ENCODE data around the gene DAGLB. TPM values are rescaled to one million over a fixed set of nuclear protein-coding genes. Genes with fewer than 3 reads are reported as not detected.
A peak's percentile ranks its signal among the peaks of the same experiment; 100 is the strongest.

Gene DAGLB
- total and polyA plus RNA-seq, 2 of the 4 experiments (the other 2 are of a cell fraction), result 23.4 to 33.5 TPM

DNA sequence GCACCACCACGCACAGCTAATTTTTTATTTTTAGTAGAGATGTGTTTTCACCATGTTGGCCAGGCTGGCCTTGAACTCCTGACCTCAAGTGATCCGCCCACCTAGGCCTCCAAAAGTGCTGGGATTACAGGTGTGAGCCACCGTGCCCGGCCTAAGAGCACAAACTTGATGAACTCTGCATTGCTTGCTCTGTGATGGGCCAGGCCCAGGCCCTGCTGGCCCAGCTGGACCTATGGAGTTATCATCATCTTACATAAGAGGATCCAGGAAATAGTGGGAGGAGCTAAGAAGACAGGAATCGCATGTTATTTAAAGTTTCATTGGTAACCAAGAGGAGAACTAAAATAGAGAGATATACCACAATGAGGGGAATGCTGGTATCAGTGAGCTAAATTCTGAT is 86.9 kb downstream of the DAGLB start:
- Histone ChIP-seq H2BK120ac (ENCODE audit: low read depth, low read length) (no peak overlapping the region), H3K4me1 (ENCODE audit: control insufficient read depth, insufficient read depth, low read length) (no peaks in the 10 kb centered on the region), H4K91ac (ENCODE audit: insufficient read depth, low read depth, low read length) (no peak overlapping the region), H3K14ac (replicated peaks; ENCODE audit: low read depth, low read length) (no peak overlapping the region), H3K9me3 (ENCODE audit: control insufficient read depth, insufficient read depth, low read length) (no peaks in the 10 kb centered on the region), H2BK15ac (ENCODE audit: low read depth, low read length) (no peak overlapping the region), H3K9me1 (ENCODE audit: insufficient read depth, low read length) (no peaks in the 10 kb centered on the region), H4K8ac (ENCODE audit: low read depth in 2 of 2, low read length in 2 of 2) (no peak overlapping the region), H2AK5ac (ENCODE audit: low read depth, low read length) (no peak overlapping the region), H3K56ac (ENCODE audit: extremely low read depth, insufficient read depth, low read length) (no peak overlapping the region), H3K36me3 (ENCODE audit: control insufficient read depth, insufficient read depth, low read length) (no peaks in the 10 kb centered on the region), H2AFZ (replicated peaks; ENCODE audit: low read length, poor library complexity) (no peak overlapping the region), H3K27me3 (ENCODE audit: control insufficient read depth, insufficient read depth, low read length) (no peaks in the 10 kb centered on the region), H3K4me2 (ENCODE audit: low read depth, low read length) (no peak overlapping the region), H3K4ac (ENCODE audit: low read depth, low read length) (no peak overlapping the region), H3K79me1 (ENCODE audit: low read depth in 1 of 2, low read length in 2 of 2) (no peaks in the 10 kb centered on the region), H3K23ac (ENCODE audit: low read depth, low read length) (no peak overlapping the region), H3K27ac (ENCODE audit: insufficient read depth, low read length) (no peak overlapping the region), H4K20me1 (ENCODE audit: insufficient read depth, low read length) (no peaks in the 10 kb centered on the region), H2AK9ac (replicated peaks; ENCODE audit: low read depth, low read length, poor library complexity) (no peak overlapping the region), H3K4me3 (ENCODE audit: insufficient read depth, low read depth, low read length) (no peak overlapping the region), H2BK20ac (ENCODE audit: low read depth, low read length) (no peak overlapping the region), H4K5ac (ENCODE audit: low read depth, low read length) (no peak overlapping the region), H2BK5ac (ENCODE audit: low read depth, low read length, poor library complexity, severe bottlenecking) (no peak overlapping the region), H3K18ac (ENCODE audit: low read depth, low read length) (no peak overlapping the region), H3K9ac (ENCODE audit: low read depth, low read length) (no peak overlapping the region)
- CTCF ChIA-PET, result interaction anchor here (0.6 kb wide), 1 partner anchor 9 kb away, joined by 3 read pairs; no protein-coding TSS in a partner anchor
- BruUV-seq (replicated peaks), result no TSS peak
- dilution Hi-C loops (cut with HindIII; ENCODE audit: low sequenced_read_pairs, unreplicated experiment), result no loop called here
- DNase-seq (peak; percentile 10), ATAC-seq (ENCODE audit: low read depth) (no peak)
- POLR2A ChIA-PET (ENCODE audit: unreplicated experiment), result no interaction called here
- intact Hi-C loops (cut with micrococcal nuclease), result no loop called here
- TF ChIP-seq, protein P1, sequence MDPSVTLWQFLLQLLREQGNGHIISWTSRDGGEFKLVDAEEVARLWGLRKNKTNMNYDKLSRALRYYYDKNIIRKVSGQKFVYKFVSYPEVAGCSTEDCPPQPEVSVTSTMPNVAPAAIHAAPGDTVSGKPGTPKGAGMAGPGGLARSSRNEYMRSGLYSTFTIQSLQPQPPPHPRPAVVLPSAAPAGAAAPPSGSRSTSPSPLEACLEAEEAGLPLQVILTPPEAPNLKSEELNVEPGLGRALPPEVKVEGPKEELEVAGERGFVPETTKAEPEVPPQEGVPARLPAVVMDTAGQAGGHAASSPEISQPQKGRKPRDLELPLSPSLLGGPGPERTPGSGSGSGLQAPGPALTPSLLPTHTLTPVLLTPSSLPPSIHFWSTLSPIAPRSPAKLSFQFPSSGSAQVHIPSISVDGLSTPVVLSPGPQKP (IDR thresholded peaks at IDR 0.05; ENCODE audit: borderline replicate concordance, low read depth, low read length), result no peak
- TF ChIP-seq SMC3 (IDR thresholded peaks at IDR 0.05; ENCODE audit: low read depth, low read length) (no peak), RCOR1 (IDR thresholded peaks at IDR 0.05; ENCODE audit: insufficient replicate concordance, low read length) (no peak), MXI1 (IDR thresholded peaks at IDR 0.05; ENCODE audit: borderline replicate concordance, low read depth, low read length) (no peak), RAD21 (IDR thresholded peaks at IDR 0.05; ENCODE audit: low read length) (no peak), FOS (IDR thresholded peaks at IDR 0.05; ENCODE audit: low read depth, low read length) (no peak), BHLHE40 (IDR thresholded peaks at IDR 0.05; ENCODE audit: low read depth, low read length) (no peak), MAFK (IDR thresholded peaks at IDR 0.05; ENCODE audit: low read depth, low read length) (no peak)
- TF ChIP-seq, protein P2, sequence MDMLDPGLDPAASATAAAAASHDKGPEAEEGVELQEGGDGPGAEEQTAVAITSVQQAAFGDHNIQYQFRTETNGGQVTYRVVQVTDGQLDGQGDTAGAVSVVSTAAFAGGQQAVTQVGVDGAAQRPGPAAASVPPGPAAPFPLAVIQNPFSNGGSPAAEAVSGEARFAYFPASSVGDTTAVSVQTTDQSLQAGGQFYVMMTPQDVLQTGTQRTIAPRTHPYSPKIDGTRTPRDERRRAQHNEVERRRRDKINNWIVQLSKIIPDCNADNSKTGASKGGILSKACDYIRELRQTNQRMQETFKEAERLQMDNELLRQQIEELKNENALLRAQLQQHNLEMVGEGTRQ (IDR thresholded peaks at IDR 0.05; ENCODE audit: low read depth, low read length), result no peak
- in situ Hi-C loops (cut with MboI; ENCODE audit: low sequenced_read_pairs), result no loop called here
- 80% methylated on average over 3 of the region's 5 CpGs; no CpG with 5 or more reads in 1 of the 2 experiments for WGBS, 2 experiments (ENCODE audit: extremely low coverage in 2 of 2, insufficient read length in 1 of 2)

All from IMR-90 (cell line).